T-cell (primary cell): ENCODE results near the gene MFAP2. TPM values are rescaled to one million over a fixed set of nuclear protein-coding genes. Genes with fewer than 3 reads are reported as not detected.

Experiments
- ATAC-seq, 4 experiments: fragments of 200-7000 bp in 3 of 4; fragments of 150-1000 bp in 1 of 4; cut with Tn5 transposase; replicated peaks in 1 of 4; 1 replicate in 3 of 4; 2 replicates in 1 of 4; pipeline ENCODE4 v1.10.0; 2021; ENCODE audit warnings: moderate library complexity in 3 of 4, mild to moderate bottlenecking in 2 of 4, moderate number of reproducible peaks in 1 of 4
- CTCF ChIA-PET, 2 donors: fragments of 300-600 bp; sonication (Branson Sonifier 250); formaldehyde crosslinking; loops; one replicate each; lab custom pipeline; 2022; ENCODE audit warnings: antibody characterized with exemption in 2 of 2; lab: Charles Lee
- POLR2A ChIA-PET, 2 donors: fragments of 300-600 bp; sonication (Branson Sonifier 250); formaldehyde crosslinking; loops; one replicate each; lab custom pipeline; 2022; ENCODE audit warnings: antibody characterized with exemption in 2 of 2; lab: Charles Lee
- DNase-seq, 35 experiments: peaks; one replicate each; pipeline versions ENCODE4 v3.0.0 to v3.0.0-alpha.2; 2013 to 2023
- H3K27ac ChIP-seq: one replicate; pipeline ENCODE4 v1.5.1; 2013; ENCODE audit warnings: low read length
- H3K27me3 ChIP-seq, 2 experiments: replicated peaks in 1 of 2; 1 replicate in 1 of 2; 2 replicates in 1 of 2; pipeline versions ENCODE4 v1.6.1 to v1.7.0; 2013; ENCODE audit warnings: low read length in 1 of 2, mixed read lengths in 1 of 2; ENCODE audit not compliant: control insufficient read depth in 2 of 2, insufficient read depth in 2 of 2; ENCODE audit errors: extremely low read depth in 1 of 2
- H3K36me3 ChIP-seq, 2 donors: 1 replicate in 1 of 2; 2 replicates in 1 of 2; pipeline versions ENCODE4 v1.6.1 to v1.7.0; 2013; ENCODE audit warnings: low read length in 1 of 2; ENCODE audit not compliant: control insufficient read depth in 2 of 2, insufficient read depth in 1 of 2; ENCODE audit errors: extremely low read depth in 1 of 2
- H3K4me1 ChIP-seq, 2 experiments: 1 replicate in 1 of 2; 2 replicates in 1 of 2; pipeline versions ENCODE4 v1.6.1 to v1.7.0; 2013; ENCODE audit warnings: low read length in 2 of 2, mixed read lengths in 1 of 2; ENCODE audit not compliant: insufficient read depth in 2 of 2, control insufficient read depth in 1 of 2; ENCODE audit errors: extremely low read depth in 1 of 2
- H3K4me3 ChIP-seq, 2 donors: 1 replicate in 1 of 2; 2 replicates in 1 of 2; pipeline versions ENCODE4 v1.5.1 to v1.7.0; 2013; ENCODE audit warnings: mild to moderate bottlenecking in 2 of 2, low read length in 1 of 2, moderate library complexity in 1 of 2; ENCODE audit not compliant: control insufficient read depth in 1 of 2; ENCODE audit errors: extremely low read depth in 1 of 2
- H3K9me3 ChIP-seq: 2 replicates; pipeline ENCODE4 v1.7.0; 2013
- H3K27ac Mint-ChIP-seq, 2 donors: one replicate each; pipeline ENCODE4 v1.8.0; 2020 to 2021; ENCODE audit warnings: mild to moderate bottlenecking in 2 of 2, mixed read lengths in 2 of 2
- H3K27me3 Mint-ChIP-seq, 2 donors: one replicate each; pipeline ENCODE4 v1.8.0; 2021 to 2022; ENCODE audit warnings: mixed read lengths in 2 of 2
- H3K36me3 Mint-ChIP-seq: one replicate; pipeline ENCODE4 v1.8.0; 2021; ENCODE audit warnings: mixed read lengths
- H3K4me1 Mint-ChIP-seq, 3 donors: one replicate each; pipeline ENCODE4 v1.8.0; 2020 to 2022; ENCODE audit warnings: mixed read lengths in 3 of 3, mild to moderate bottlenecking in 1 of 3
- H3K4me3 Mint-ChIP-seq, 3 donors: one replicate each; pipeline ENCODE4 v1.8.0; 2020 to 2022; ENCODE audit warnings: mild to moderate bottlenecking in 3 of 3, mixed read lengths in 3 of 3, moderate library complexity in 3 of 3
- H3K9me3 Mint-ChIP-seq, 3 donors: one replicate each; pipeline ENCODE4 v1.8.0; 2020 to 2022; ENCODE audit warnings: mixed read lengths in 3 of 3
- WGBS: methylation state at CpG from one replicate; pipeline ENCODE4 v1.1.5; 2013; ENCODE audit warnings: missing lambda C conversion rate; ENCODE audit not compliant: insufficient coverage; 5-methylcytosine and 5-hydroxymethylcytosine counted together
- total RNA-seq, 35 experiments: library from RNA in 6 of 35; stranded (reverse) in 6 of 35; fragments of 120-200 nt in 1 of 35; gene quantifications; one replicate each; pipeline versions ENCODE4 v1.2.1 to v1.2.4 and lab custom pipeline; 2013 to 2026

The MFAP2 gene
- total RNA-seq, 5 donors from 2014 or later (not counting 1 experiment from before 2014, with no cell fraction given): not detected

GRCh38 chr1:16926491-16927073 is 53.8 kb downstream of the MFAP2 start:
- CTCF ChIA-PET: interaction anchor here in 1 of 2 donors (0.5 kb wide), 1 partner anchor 8 kb away, joined by 5 read pairs; no protein-coding TSS in a partner anchor
- Mint-ChIP-seq H3K36me3 (peaks cover 13% of the 10 kb centered on the region), H3K4me1 (peaks cover 19 to 31% (median 22%) of the 10 kb centered on the region in 3 donors), H3K27ac (no peak overlapping the region), H3K9me3 (no peaks in the 10 kb centered on the region), H3K27me3 (no peaks in the 10 kb centered on the region), H3K4me3 (no peak overlapping the region)
- no peak for ATAC-seq
- Histone ChIP-seq H3K27ac (no peak overlapping the region), H3K36me3 (peaks cover 0 to 4% of the 10 kb centered on the region in 2 donors), H3K27me3 (no peaks in the 10 kb centered on the region), H3K9me3 (no peaks in the 10 kb centered on the region), H3K4me1 (peaks cover 0 to 14% of the 10 kb centered on the region in 2 experiments), H3K4me3 (no peak overlapping the region)
- DNase-seq: no peak
- 69% methylated on average over 9 of the region's 10 CpGs for WGBS
- POLR2A ChIA-PET: no interaction called here

GRCh38 chr1:16925635-16926490 is 54.6 kb downstream of the MFAP2 start:
- Mint-ChIP-seq H3K36me3 (peaks cover 7% of the 10 kb centered on the region), H3K27me3 (no peaks in the 10 kb centered on the region), H3K4me3 (no peak overlapping the region), H3K27ac (no peak overlapping the region), H3K9me3 (no peaks in the 10 kb centered on the region), H3K4me1 (peaks cover 26 to 36% (median 29%) of the 10 kb centered on the region in 3 donors)
- POLR2A ChIA-PET: no interaction called here
- no peaks in the 10 kb centered on the region for H3K27me3 ChIP-seq
- no peak overlapping the region for H3K27ac ChIP-seq
- ATAC-seq (no peak), DNase-seq (no peak)
- peaks cover 0 to 21% of the 10 kb centered on the region in 2 experiments for H3K4me1 ChIP-seq
- no peak overlapping the region for H3K4me3 ChIP-seq
- WGBS: 89% methylated on average over 12 of the region's 13 CpGs
- H3K9me3 ChIP-seq: no peaks in the 10 kb centered on the region
- H3K36me3 ChIP-seq: peaks cover 0 to 4% of the 10 kb centered on the region in 2 donors
- CTCF ChIA-PET: interaction anchor here in 1 of 2 donors (0.5 kb wide), 2 partner anchors 9 to 103 kb away, joined by 5 to 8 read pairs; no protein-coding TSS in a partner anchor

- Mint-ChIP-seq H3K4me1 (peaks cover 27 to 36% (median 30%) of the 10 kb centered on the region in 3 donors), H3K36me3 (peaks cover 2% of the 10 kb centered on the region), H3K9me3 (no peaks in the 10 kb centered on the region), H3K27me3 (no peaks in the 10 kb centered on the region), H3K4me3 (no peak overlapping the region), H3K27ac (no peak overlapping the region)
- Histone ChIP-seq H3K4me3 (no peak overlapping the region), H3K27ac (no peak overlapping the region), H3K36me3 (no peaks in the 10 kb centered on the region), H3K9me3 (no peaks in the 10 kb centered on the region), H3K4me1 (peaks cover 0 to 21% of the 10 kb centered on the region in 2 experiments), H3K27me3 (no peaks in the 10 kb centered on the region)
- POLR2A ChIA-PET: no interaction called here
- 97% methylated on average over 13 of the region's 13 CpGs for WGBS
- DNase-seq (no peak), ATAC-seq (no peak)
- CTCF ChIA-PET: interaction anchor here in 1 of 2 donors (0.5 kb wide), 1 partner anchor 104 kb away, joined by 8 read pairs; no protein-coding TSS in a partner anchor
Observed at GRCh38 chr1:16924919-16925477, 55.4 kb downstream of the MFAP2 start.

Other genes starting within 250 kb of the MFAP2 start
- gene RNU1-4, start 240.1 kb downstream of the MFAP2 start, total RNA-seq: 1,000 to 10,000 TPM; 2,148 to 4,743 (median 3,650) TPM
- 1,000 to 10,000 TPM; 2,148 to 4,743 (median 3,650) TPM for gene RNU1-2, start 84.6 kb downstream of the MFAP2 start, total RNA-seq
- 100 to 1,000 TPM in 1 of 5 donors, 10 to 100 TPM in 4; 59.3 to 104 (median 86.4) TPM for gene CROCC, start 58.7 kb downstream of the MFAP2 start, total RNA-seq
- 10 to 100 TPM; 39.4 to 65.5 (median 58.2) TPM for gene ATP13A2, start 31.3 kb upstream of the MFAP2 start, total RNA-seq
- gene SDHB, start 73.4 kb upstream of the MFAP2 start, total RNA-seq: 10 to 100 TPM; 46.2 to 61.7 (median 57.6) TPM
- under 1 TPM in 3 of 5 donors, not detected in 2; 0.23 to 0.35 (median 0.30) TPM for gene PADI2, start 138.8 kb upstream of the MFAP2 start, total RNA-seq
- gene PADI1, start 224.5 kb upstream of the MFAP2 start, total RNA-seq: not detected